ENCODE results near the gene HPSE2. TPM values are rescaled to one million over a fixed set of nuclear protein-coding genes. Genes with fewer than 3 reads are reported as not detected.

HPSE2 gene
- total RNA-seq, 1 experiment from 2014 or later = not detected

DNA sequence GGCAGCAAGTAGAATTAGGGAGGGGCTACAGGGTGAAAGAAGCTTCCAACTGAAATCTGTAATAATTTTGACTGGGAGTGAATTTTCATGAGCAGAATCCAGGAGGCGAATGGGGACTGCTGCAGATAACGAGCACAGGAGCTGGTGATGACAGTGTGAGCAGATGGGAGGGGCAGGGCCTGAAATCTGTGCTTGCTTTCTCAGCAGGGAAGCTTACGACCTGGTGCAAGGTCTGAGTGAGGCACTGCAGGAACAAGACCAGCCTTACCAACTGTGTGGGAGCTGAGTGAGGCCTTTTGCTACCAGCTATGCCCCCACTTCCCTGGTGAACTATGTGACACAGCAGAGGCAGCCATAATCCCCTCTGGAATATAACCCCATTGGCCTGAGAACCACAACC, 109.8 kb downstream of the HPSE2 start:
- Mint-ChIP-seq H3K4me3 (ENCODE audit: unreplicated experiment) (no peak overlapping the region), H3K36me3 (ENCODE audit: insufficient read depth, unreplicated experiment) (no peaks in the 10 kb centered on the region), H3K27me3 (ENCODE audit: insufficient read depth, unreplicated experiment) (no peaks in the 10 kb centered on the region), H3K9me3 (ENCODE audit: unreplicated experiment) (no peaks in the 10 kb centered on the region), H3K4me1 (ENCODE audit: low read depth, unreplicated experiment) (no peaks in the 10 kb centered on the region), H3K27ac (ENCODE audit: unreplicated experiment) (no peak overlapping the region)
- DNase-seq = no peak
- intact Hi-C loops (cut with micrococcal nuclease; ENCODE audit: unreplicated experiment) = no loop called here
- TF ChIP-seq, protein P1, sequence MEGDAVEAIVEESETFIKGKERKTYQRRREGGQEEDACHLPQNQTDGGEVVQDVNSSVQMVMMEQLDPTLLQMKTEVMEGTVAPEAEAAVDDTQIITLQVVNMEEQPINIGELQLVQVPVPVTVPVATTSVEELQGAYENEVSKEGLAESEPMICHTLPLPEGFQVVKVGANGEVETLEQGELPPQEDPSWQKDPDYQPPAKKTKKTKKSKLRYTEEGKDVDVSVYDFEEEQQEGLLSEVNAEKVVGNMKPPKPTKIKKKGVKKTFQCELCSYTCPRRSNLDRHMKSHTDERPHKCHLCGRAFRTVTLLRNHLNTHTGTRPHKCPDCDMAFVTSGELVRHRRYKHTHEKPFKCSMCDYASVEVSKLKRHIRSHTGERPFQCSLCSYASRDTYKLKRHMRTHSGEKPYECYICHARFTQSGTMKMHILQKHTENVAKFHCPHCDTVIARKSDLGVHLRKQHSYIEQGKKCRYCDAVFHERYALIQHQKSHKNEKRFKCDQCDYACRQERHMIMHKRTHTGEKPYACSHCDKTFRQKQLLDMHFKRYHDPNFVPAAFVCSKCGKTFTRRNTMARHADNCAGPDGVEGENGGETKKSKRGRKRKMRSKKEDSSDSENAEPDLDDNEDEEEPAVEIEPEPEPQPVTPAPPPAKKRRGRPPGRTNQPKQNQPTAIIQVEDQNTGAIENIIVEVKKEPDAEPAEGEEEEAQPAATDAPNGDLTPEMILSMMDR (IDR thresholded peaks at IDR 0.05; ENCODE audit: insufficient read depth in 1 of 2, low read depth in 1 of 2, low read length in 1 of 2, severe bottlenecking in 1 of 2, unreplicated experiment in 1 of 2) = no peak
- ChIA-PET POLR2A (no interaction called here), CTCF (no interaction called here)
- no peak overlapping the region for H3K4me3 ChIP-seq (ENCODE audit: low read depth, low read length)
- BruUV-seq (replicated peaks) = no TSS peak
- H3K9me3 ChIP-seq = peaks cover 4% of the 10 kb centered on the region; the same call in 1 of the 2 replicates
- H3K36me3 ChIP-seq (ENCODE audit: control insufficient read depth, insufficient read depth, low read length) = no peaks in the 10 kb centered on the region
- no peaks in the 10 kb centered on the region for H3K4me1 ChIP-seq
- H3K27me3 ChIP-seq (replicated peaks; ENCODE audit: control insufficient read depth, insufficient read depth, low read length) = no peaks in the 10 kb centered on the region

DNA sequence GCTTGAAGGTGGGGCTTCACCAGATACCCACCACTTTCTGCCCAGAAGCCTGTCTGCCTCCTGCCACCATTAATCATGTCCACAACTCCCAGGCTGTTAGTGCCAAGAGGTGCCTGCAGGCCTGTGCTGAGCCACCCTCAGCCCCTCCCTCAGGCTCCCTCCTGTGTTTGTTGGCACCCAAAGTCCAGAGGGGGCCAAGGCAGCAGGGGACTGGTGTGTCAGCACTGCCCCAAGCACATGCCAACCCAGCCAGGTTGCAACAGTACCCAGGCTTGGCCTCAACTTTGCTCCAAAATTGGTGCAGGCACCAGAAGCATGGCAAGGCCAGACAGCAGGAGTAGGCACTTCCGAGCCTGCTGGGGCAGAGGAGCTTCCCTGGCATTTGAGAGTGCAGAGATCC, 111.3 kb downstream of the HPSE2 start:
- H3K4me3 ChIP-seq (ENCODE audit: low read depth, low read length) = no peak overlapping the region
- H3K4me3 Mint-ChIP-seq (ENCODE audit: unreplicated experiment) = no peak overlapping the region
- H3K4me1 Mint-ChIP-seq (ENCODE audit: low read depth, unreplicated experiment) = no peaks in the 10 kb centered on the region
- TF ChIP-seq, protein P1 (IDR thresholded peaks at IDR 0.05; ENCODE audit: insufficient read depth in 1 of 2, low read depth in 1 of 2, low read length in 1 of 2, severe bottlenecking in 1 of 2, unreplicated experiment in 1 of 2) = no peak
- intact Hi-C loops (cut with micrococcal nuclease; ENCODE audit: unreplicated experiment) = no loop called here
- H3K4me1 ChIP-seq = no peaks in the 10 kb centered on the region
- POLR2A ChIA-PET = no interaction called here
- no peaks in the 10 kb centered on the region for H3K27me3 ChIP-seq (replicated peaks; ENCODE audit: control insufficient read depth, insufficient read depth, low read length)
- no peak overlapping the region for H3K27ac Mint-ChIP-seq (ENCODE audit: unreplicated experiment)
- no TSS peak for BruUV-seq (replicated peaks)
- peaks cover 6% of the 10 kb centered on the region for H3K9me3 Mint-ChIP-seq (ENCODE audit: unreplicated experiment)
- H3K36me3 Mint-ChIP-seq (ENCODE audit: insufficient read depth, unreplicated experiment) = no peaks in the 10 kb centered on the region
- H3K27me3 Mint-ChIP-seq (ENCODE audit: insufficient read depth, unreplicated experiment) = no peaks in the 10 kb centered on the region
- H3K36me3 ChIP-seq (ENCODE audit: control insufficient read depth, insufficient read depth, low read length) = no peaks in the 10 kb centered on the region
- CTCF ChIA-PET = no interaction called here
- DNase-seq = no peak
- peaks cover 4% of the 10 kb centered on the region; the same call in 1 of the 2 replicates for H3K9me3 ChIP-seq

DNA sequence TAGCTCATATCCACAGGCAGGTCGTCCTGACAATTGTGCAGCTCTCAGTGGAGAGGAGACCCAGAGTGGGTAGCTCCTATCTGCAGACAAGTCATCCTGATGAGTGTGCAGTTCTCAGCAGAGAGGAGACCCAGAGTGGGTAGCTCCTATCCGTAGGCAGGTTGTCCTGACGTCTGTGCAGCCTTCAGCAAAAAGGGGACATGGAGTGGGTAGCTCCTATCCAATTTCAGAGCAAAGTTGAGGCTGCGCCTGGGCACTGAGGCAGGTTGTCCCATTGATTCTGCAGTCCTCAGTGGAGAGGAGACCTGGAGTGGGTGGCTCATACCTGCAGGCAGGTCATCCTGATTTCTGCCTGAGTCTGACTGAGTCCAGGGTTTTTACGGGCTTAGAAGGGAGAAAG, 111.8 kb downstream of the HPSE2 start:
- Mint-ChIP-seq H3K27me3 (ENCODE audit: insufficient read depth, unreplicated experiment) (peaks cover under 1% of the 10 kb centered on the region), H3K9me3 (ENCODE audit: unreplicated experiment) (peaks cover 11% of the 10 kb centered on the region), H3K4me1 (ENCODE audit: low read depth, unreplicated experiment) (no peaks in the 10 kb centered on the region), H3K27ac (ENCODE audit: unreplicated experiment) (no peak overlapping the region), H3K36me3 (ENCODE audit: insufficient read depth, unreplicated experiment) (no peaks in the 10 kb centered on the region), H3K4me3 (ENCODE audit: unreplicated experiment) (no peak overlapping the region)
- no peak for DNase-seq
- no TSS peak for BruUV-seq (replicated peaks)
- Histone ChIP-seq H3K36me3 (ENCODE audit: control insufficient read depth, insufficient read depth, low read length) (no peaks in the 10 kb centered on the region), H3K4me1 (no peaks in the 10 kb centered on the region), H3K27me3 (replicated peaks; ENCODE audit: control insufficient read depth, insufficient read depth, low read length) (no peaks in the 10 kb centered on the region), H3K4me3 (ENCODE audit: low read depth, low read length) (no peak overlapping the region), H3K9me3 (peaks cover 4% of the 10 kb centered on the region; the same call in 1 of the 2 replicates)
- TF ChIP-seq, protein P1 (IDR thresholded peaks at IDR 0.05; ENCODE audit: insufficient read depth in 1 of 2, low read depth in 1 of 2, low read length in 1 of 2, severe bottlenecking in 1 of 2, unreplicated experiment in 1 of 2) = no peak
- intact Hi-C loops (cut with micrococcal nuclease; ENCODE audit: unreplicated experiment) = no loop called here
- ChIA-PET CTCF (no interaction called here), POLR2A (no interaction called here)

All from Caco-2 (cell line).